ENCODE measurements around the gene ICAM3. TPM values are rescaled to one million over a fixed set of nuclear protein-coding genes. Genes with fewer than 3 reads are reported as not detected.

Gene ICAM3
- total RNA-seq, 1 donor from 2014 or later = 5.0 TPM

DNA sequence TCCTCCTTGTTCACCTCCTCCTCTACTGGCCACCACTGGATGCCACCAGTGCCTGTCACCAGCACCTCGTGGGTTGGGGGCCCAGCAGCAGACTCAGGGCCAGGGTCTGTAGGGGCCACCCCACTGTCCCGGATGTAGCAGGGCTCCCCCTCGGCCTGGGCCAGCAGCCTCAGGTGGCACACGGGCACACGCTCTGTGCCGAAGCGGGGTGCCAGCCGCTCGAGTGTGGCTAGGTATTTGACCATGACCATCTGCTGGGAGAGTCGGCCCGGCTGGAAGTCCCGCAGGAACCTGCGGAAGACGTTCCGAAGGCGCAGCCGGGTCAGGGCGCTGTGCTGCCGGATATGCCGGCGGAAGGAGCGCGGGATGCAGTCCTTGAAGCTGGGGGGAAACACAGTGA lies 26.1 kb upstream of the ICAM3 start:
- DNase-seq (ENCODE audit: low read depth) = no peak
- Histone ChIP-seq H3K4me3 (ENCODE audit: low read depth, low read length) (no peak overlapping the region), H3K36me3 (ENCODE audit: control insufficient read depth, insufficient read depth, low read length) (peaks cover 32% of the 10 kb centered on the region), H3K27me3 (ENCODE audit: control insufficient read depth, insufficient read depth, low read length) (no peaks in the 10 kb centered on the region)
- TF ChIP-seq, protein P1, sequence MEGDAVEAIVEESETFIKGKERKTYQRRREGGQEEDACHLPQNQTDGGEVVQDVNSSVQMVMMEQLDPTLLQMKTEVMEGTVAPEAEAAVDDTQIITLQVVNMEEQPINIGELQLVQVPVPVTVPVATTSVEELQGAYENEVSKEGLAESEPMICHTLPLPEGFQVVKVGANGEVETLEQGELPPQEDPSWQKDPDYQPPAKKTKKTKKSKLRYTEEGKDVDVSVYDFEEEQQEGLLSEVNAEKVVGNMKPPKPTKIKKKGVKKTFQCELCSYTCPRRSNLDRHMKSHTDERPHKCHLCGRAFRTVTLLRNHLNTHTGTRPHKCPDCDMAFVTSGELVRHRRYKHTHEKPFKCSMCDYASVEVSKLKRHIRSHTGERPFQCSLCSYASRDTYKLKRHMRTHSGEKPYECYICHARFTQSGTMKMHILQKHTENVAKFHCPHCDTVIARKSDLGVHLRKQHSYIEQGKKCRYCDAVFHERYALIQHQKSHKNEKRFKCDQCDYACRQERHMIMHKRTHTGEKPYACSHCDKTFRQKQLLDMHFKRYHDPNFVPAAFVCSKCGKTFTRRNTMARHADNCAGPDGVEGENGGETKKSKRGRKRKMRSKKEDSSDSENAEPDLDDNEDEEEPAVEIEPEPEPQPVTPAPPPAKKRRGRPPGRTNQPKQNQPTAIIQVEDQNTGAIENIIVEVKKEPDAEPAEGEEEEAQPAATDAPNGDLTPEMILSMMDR (IDR thresholded peaks at IDR 0.05; ENCODE audit: insufficient read depth, low read length, severe bottlenecking) = no peak
- no peak for FAIRE-seq

DNA sequence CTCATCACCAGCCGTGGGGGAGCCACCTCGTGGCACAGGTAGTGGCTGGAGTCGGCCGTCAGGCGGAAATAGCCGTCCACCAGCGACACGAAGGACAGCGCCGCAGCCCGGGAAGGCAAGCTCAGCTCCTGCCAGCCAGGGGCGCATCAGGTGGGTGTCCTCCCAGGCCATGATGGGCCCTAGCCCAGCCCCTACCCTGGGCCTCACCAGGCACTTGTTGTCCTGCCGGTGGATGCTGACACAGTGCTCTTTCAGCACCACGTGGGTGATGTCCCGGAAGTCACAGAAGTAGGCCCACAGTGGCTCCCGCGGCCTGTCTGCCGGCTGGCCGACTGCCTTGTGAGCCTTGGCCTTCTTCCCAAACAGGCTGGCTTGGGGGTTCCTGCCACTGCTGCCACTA lies 25.2 kb upstream of the ICAM3 start:
- no peak for DNase-seq (ENCODE audit: low read depth)
- H3K4me3 ChIP-seq (ENCODE audit: low read depth, low read length) = no peak overlapping the region
- TF ChIP-seq, protein P1 (IDR thresholded peaks at IDR 0.05; ENCODE audit: insufficient read depth, low read length, severe bottlenecking) = no peak
- H3K36me3 ChIP-seq (ENCODE audit: control insufficient read depth, insufficient read depth, low read length) = peaks cover 32% of the 10 kb centered on the region
- no peak for FAIRE-seq
- H3K27me3 ChIP-seq (ENCODE audit: control insufficient read depth, insufficient read depth, low read length) = no peaks in the 10 kb centered on the region

DNA sequence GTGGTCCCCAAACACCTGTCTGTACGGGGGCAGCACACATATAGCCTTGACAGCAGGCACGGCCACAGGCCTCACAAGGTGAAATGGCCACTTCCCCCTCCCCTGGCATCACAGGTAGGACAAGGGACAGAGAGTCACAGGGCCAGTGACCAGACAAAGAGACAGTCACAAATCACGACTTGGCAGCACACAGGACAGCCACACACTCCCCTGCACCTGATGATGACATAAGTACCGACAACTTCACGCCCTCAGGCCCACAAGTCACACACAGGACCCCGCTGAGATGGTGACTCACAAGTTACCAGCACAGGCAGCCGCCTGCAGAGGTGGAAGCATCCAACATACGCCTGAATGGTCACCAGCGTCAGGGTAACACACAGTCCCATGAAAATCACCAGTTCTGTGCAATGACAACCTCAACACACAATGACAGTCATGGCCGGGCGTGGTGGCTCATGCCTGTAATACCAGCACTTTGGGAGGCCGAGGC lies 24.4 kb upstream of the ICAM3 start:
- H3K36me3 ChIP-seq (ENCODE audit: control insufficient read depth, insufficient read depth, low read length) = peaks cover 30% of the 10 kb centered on the region
- TF ChIP-seq, protein P1 (IDR thresholded peaks at IDR 0.05; ENCODE audit: insufficient read depth, low read length, severe bottlenecking) = no peak
- FAIRE-seq = no peak
- H3K4me3 ChIP-seq (ENCODE audit: low read depth, low read length) = no peak overlapping the region
- peak; percentile 35 for DNase-seq (ENCODE audit: low read depth)
- no peaks in the 10 kb centered on the region for H3K27me3 ChIP-seq (ENCODE audit: control insufficient read depth, insufficient read depth, low read length)

DNA sequence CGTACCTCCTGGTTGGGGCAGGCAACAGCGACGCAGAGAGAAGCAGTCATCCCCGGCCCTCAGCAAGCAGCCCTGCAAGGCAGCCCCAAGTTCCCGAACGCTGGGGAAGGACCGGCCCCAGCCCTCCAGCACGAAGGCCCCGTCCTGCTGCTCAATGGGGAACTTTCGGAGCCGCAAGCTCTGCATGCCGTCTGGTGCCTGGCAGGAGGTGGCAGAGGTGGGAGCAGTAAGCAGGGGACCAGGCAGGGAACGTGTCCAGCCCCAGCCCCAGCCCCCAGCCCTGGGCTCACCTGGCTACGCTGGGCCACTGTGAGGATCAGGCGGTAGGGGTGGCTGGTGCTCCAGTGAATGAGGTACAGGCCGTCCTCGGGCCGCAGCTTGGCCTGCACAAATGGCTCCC lies 22.8 kb upstream of the ICAM3 start:
- H3K4me3 ChIP-seq (ENCODE audit: low read depth, low read length) = no peak overlapping the region
- FAIRE-seq (no peak), DNase-seq (ENCODE audit: low read depth) (no peak)
- H3K36me3 ChIP-seq (ENCODE audit: control insufficient read depth, insufficient read depth, low read length) = peaks cover 28% of the 10 kb centered on the region
- TF ChIP-seq, protein P1 (IDR thresholded peaks at IDR 0.05; ENCODE audit: insufficient read depth, low read length, severe bottlenecking) = no peak
- H3K27me3 ChIP-seq (ENCODE audit: control insufficient read depth, insufficient read depth, low read length) = no peaks in the 10 kb centered on the region

DNA sequence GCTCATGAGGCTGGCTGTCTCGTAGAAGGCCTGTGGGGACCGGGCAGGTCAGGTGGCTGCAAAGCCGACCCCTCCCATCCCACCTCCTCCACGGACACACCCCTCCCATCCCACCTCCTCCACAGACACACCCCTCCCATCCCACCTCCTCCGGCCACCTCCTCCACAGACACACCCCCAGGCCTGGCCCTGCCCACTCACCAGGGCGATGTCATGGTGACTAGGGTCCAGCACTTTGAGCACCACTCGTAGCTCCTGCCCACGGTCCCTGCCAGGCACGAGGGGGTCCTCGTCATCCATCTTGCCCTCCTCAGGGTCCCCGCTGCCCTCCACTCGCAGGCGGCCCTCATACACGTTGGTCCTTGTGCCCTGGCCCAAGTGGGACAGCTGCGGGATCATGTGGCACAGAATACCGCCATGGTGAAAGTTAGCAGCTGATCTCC lies 22.2 kb upstream of the ICAM3 start:
- peaks cover 29% of the 10 kb centered on the region for H3K36me3 ChIP-seq (ENCODE audit: control insufficient read depth, insufficient read depth, low read length)
- DNase-seq (ENCODE audit: low read depth) (no peak), FAIRE-seq (no peak)
- no peaks in the 10 kb centered on the region for H3K27me3 ChIP-seq (ENCODE audit: control insufficient read depth, insufficient read depth, low read length)
- TF ChIP-seq, protein P1 (IDR thresholded peaks at IDR 0.05; ENCODE audit: insufficient read depth, low read length, severe bottlenecking) = no peak
- H3K4me3 ChIP-seq (ENCODE audit: low read depth, low read length) = no peak overlapping the region

DNA sequence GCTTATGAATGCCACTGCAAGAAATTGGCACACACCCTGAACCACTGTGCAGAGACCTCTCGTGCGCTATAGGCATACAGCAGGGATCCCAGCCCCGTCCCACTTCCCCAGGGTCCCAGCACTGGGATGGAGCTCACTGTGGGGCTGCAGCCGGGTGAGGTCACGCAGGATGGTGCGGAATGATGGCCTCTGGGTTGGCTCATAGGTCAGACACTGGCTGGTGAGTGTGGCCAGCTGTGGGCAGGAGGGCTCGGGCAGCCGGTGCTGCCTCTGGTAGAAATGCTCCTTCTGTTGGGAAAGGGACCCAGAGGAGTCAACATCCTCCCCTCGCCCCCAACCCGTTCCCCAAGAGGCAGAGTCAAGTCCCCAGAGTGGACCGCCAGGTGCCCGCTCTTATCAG lies 17.0 kb upstream of the ICAM3 start:
- FAIRE-seq (no peak), DNase-seq (ENCODE audit: low read depth) (no peak)
- TF ChIP-seq, protein P1 (IDR thresholded peaks at IDR 0.05; ENCODE audit: insufficient read depth, low read length, severe bottlenecking) = no peak
- Histone ChIP-seq H3K4me3 (ENCODE audit: low read depth, low read length) (no peak overlapping the region), H3K36me3 (ENCODE audit: control insufficient read depth, insufficient read depth, low read length) (peaks cover 27% of the 10 kb centered on the region), H3K27me3 (ENCODE audit: control insufficient read depth, insufficient read depth, low read length) (no peaks in the 10 kb centered on the region)
